ENCODE data around the gene USP7. TPM values are rescaled to one million over a fixed set of nuclear protein-coding genes. Genes with fewer than 3 reads are reported as not detected.
A peak's percentile ranks its signal among the peaks of the same experiment; 100 is the strongest.

Gene USP7
- total RNA-seq, 1 donor from 2014 or later, result 66.9 TPM

GRCh38 chr16:8905795-8906591, 57.7 kb downstream of the USP7 start:
- H3K36me3 ChIP-seq (ENCODE audit: control insufficient read depth, insufficient read depth, low read length), result peaks cover 5% of the 10 kb centered on the region
- DNase-seq (ENCODE audit: low read depth), result no peak
- no peak overlapping the region for H3K4me3 ChIP-seq (ENCODE audit: low read depth, low read length)
- H3K27me3 ChIP-seq (ENCODE audit: control insufficient read depth, insufficient read depth, low read length), result no peaks in the 10 kb centered on the region
- TF ChIP-seq CTCF (IDR thresholded peaks at IDR 0.05; ENCODE audit: insufficient read depth, low read length, poor library complexity, severe bottlenecking), result peak; percentile 30

DNA sequence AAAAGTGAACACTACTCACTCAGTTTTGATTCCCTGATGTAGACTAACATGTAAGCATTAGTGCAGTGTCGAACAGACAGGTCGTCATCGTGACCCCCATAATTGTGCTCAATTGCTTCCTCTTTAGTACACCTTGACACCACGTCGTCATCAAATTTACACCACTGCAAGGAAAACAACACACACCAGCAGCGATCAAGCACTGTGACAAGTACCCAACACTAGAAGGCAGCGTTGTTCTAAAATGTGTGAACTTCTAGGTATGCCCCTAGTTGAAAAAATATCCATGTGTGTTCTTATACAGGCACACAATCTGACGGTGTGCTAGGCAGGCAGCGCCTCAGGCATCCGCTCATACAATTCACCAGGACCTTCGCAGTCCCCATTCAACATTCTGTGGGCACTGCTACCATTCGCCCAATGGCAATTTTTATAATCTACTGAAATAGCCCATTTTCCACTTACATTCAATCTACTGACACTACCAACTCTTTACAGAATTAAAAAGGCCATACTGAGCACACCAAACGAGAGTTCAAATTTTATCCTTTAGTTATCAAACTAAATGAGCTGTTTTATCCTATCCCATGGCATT, 58.4 kb downstream of the USP7 start:
- Histone ChIP-seq H3K27me3 (ENCODE audit: control insufficient read depth, insufficient read depth, low read length) (no peaks in the 10 kb centered on the region), H3K36me3 (ENCODE audit: control insufficient read depth, insufficient read depth, low read length) (peaks cover 5% of the 10 kb centered on the region), H3K4me3 (ENCODE audit: low read depth, low read length) (no peak overlapping the region)
- peak; percentile 16 for DNase-seq (ENCODE audit: low read depth)
- peak; percentile 57 for TF ChIP-seq CTCF (IDR thresholded peaks at IDR 0.05; ENCODE audit: insufficient read depth, low read length, poor library complexity, severe bottlenecking)

DNA sequence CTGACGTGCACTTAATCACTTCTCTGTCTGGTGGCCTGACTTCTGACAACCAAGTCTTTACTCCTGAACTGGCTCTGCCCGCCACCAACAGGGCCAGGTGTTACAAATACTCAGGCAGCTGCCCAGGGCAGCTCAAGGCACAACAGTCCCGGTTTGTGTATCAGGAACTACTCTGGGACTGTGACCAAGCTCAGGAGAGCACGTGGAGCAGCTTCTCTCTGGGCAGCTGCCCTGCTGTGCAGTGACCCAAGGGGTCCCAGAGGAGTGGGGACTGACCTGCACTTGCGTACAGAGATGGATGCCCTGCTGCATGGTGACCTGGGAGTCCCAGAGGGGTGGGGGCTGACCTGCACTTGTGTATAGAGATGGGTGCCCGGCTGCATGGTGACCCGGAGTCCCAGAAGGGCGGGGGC, 59.7 kb downstream of the USP7 start:
- no peak for DNase-seq (ENCODE audit: low read depth)
- H3K27me3 ChIP-seq (ENCODE audit: control insufficient read depth, insufficient read depth, low read length), result no peaks in the 10 kb centered on the region
- H3K36me3 ChIP-seq (ENCODE audit: control insufficient read depth, insufficient read depth, low read length), result peaks cover 5% of the 10 kb centered on the region
- no peak for TF ChIP-seq CTCF (IDR thresholded peaks at IDR 0.05; ENCODE audit: insufficient read depth, low read length, poor library complexity, severe bottlenecking)
- H3K4me3 ChIP-seq (ENCODE audit: low read depth, low read length), result no peak overlapping the region

GRCh38 chr16:8903004-8903403, 60.7 kb downstream of the USP7 start:
- no peak for TF ChIP-seq CTCF (IDR thresholded peaks at IDR 0.05; ENCODE audit: insufficient read depth, low read length, poor library complexity, severe bottlenecking)
- DNase-seq (ENCODE audit: low read depth), result no peak
- Histone ChIP-seq H3K4me3 (ENCODE audit: low read depth, low read length) (no peak overlapping the region), H3K27me3 (ENCODE audit: control insufficient read depth, insufficient read depth, low read length) (no peaks in the 10 kb centered on the region), H3K36me3 (ENCODE audit: control insufficient read depth, insufficient read depth, low read length) (peaks cover 5% of the 10 kb centered on the region)

DNA sequence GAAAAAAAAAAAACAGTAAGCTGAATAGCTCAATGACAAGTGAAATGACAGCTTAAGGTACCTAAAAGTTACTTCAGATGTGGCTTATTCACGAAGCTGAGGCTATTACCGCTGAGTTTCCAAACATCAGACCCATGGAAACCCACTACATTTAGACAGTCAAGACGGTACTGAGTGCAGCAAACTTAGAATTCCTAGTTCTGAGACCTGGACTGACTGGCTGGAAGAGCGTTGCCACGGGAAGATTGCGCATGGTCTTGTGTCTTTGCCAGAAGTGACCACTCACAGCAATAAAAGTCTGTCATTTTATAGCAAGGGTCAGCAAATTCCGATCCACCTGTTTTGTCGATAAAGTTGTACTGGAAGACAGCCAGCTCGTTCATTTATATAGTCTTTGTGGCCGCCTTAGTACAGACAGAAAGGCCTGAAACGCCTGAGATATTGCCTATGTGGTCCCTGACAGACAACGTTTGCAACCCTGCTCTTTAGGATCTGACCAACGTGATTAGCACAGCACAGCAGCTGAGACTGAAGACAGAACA, 62.3 kb downstream of the USP7 start:
- no peak for TF ChIP-seq CTCF (IDR thresholded peaks at IDR 0.05; ENCODE audit: insufficient read depth, low read length, poor library complexity, severe bottlenecking)
- H3K36me3 ChIP-seq (ENCODE audit: control insufficient read depth, insufficient read depth, low read length), result peaks cover 5% of the 10 kb centered on the region

More for the DNA sequence above, 62.3 kb downstream of the USP7 start:
- no peak for DNase-seq (ENCODE audit: low read depth)
- Histone ChIP-seq H3K4me3 (ENCODE audit: low read depth, low read length) (no peak overlapping the region), H3K27me3 (ENCODE audit: control insufficient read depth, insufficient read depth, low read length) (no peaks in the 10 kb centered on the region)
